ENCODE data around the gene RAB5B. TPM values are rescaled to one million over a fixed set of nuclear protein-coding genes. Genes with fewer than 3 reads are reported as not detected.

RAB5B gene
- total RNA-seq, 1 experiment from 2014 or later, result 44.5 TPM

GRCh38 chr12:55934773-55935172 is 39.1 kb upstream of the RAB5B start:
- ChIA-PET POLR2A (no interaction called here), CTCF (no interaction called here), RAD21 (ENCODE audit: low non-redundant PET in 1 of 2, low total read pairs in 2 of 2, uncharacterized antibody in 2 of 2, unreplicated experiment in 2 of 2) (no interaction called here)
- Histone ChIP-seq H3K27me3 (ENCODE audit: insufficient read depth, low read length) (no peaks in the 10 kb centered on the region), H3K79me2 (ENCODE audit: insufficient read depth, low read length) (no peaks in the 10 kb centered on the region), H3K27ac (ENCODE audit: low read depth, low read length) (no peak overlapping the region), H3K36me3 (ENCODE audit: control insufficient read depth in 1 of 2, insufficient read depth in 2 of 2, low read length in 2 of 2) (no peaks in the 10 kb centered on the region), H3K9me2 (ENCODE audit: insufficient read depth) (no peaks in the 10 kb centered on the region), H3K4me1 (ENCODE audit: control insufficient read depth in 1 of 2, insufficient read depth in 2 of 2, low read length in 2 of 2) (peaks cover 20 to 58% of the 10 kb centered on the region in 2 experiments), H2AFZ (ENCODE audit: low read depth, low read length, poor library complexity, severe bottlenecking) (no peak overlapping the region), H3K4me2 (ENCODE audit: low read length) (no peak overlapping the region), H4K20me1 (ENCODE audit: insufficient read depth) (no peaks in the 10 kb centered on the region), H3K9ac (ENCODE audit: low read length) (no peak overlapping the region), H3K9me3 (ENCODE audit: control insufficient read depth in 1 of 2, insufficient read depth in 1 of 2, low read depth in 1 of 2, low read length in 2 of 2) (no peaks in the 10 kb centered on the region), H3K4me3 (replicated peaks in 1 of 2; ENCODE audit: low read depth in 1 of 2, low read length in 2 of 2) (no peak overlapping the region)
- no peak for ATAC-seq
- TF ChIP-seq EZH2 (IDR thresholded peaks at IDR 0.05) (no peak), POLR2AphosphoS5 (IDR thresholded peaks at IDR 0.05; ENCODE audit: low read depth, low read length) (0 out of 2 replicates have a peak, but pooled peaks have one; percentile 17)
- BruUV-seq (replicated peaks), result no TSS peak
- intact Hi-C loops (cut with micrococcal nuclease), result loop anchor here (5.0 kb wide), 1 partner anchor 108 kb away; the partner anchor contains the start of gene RPS26
- DNase-seq (ENCODE audit: low read depth, low spot score), result no peak

GRCh38 chr12:55935738-55936151 is 38.1 kb upstream of the RAB5B start:
- Histone ChIP-seq H4K20me1 (ENCODE audit: insufficient read depth) (no peaks in the 10 kb centered on the region), H3K27me3 (ENCODE audit: insufficient read depth, low read length) (no peaks in the 10 kb centered on the region), H3K9ac (ENCODE audit: low read length) (no peak overlapping the region), H3K4me3 (replicated peaks in 1 of 2; ENCODE audit: low read depth in 1 of 2, low read length in 2 of 2) (no peak overlapping the region), H3K9me3 (ENCODE audit: control insufficient read depth in 1 of 2, insufficient read depth in 1 of 2, low read depth in 1 of 2, low read length in 2 of 2) (no peaks in the 10 kb centered on the region), H3K9me2 (ENCODE audit: insufficient read depth) (no peaks in the 10 kb centered on the region), H3K36me3 (ENCODE audit: control insufficient read depth in 1 of 2, insufficient read depth in 2 of 2, low read length in 2 of 2) (no peaks in the 10 kb centered on the region), H3K79me2 (ENCODE audit: insufficient read depth, low read length) (no peaks in the 10 kb centered on the region), H3K27ac (ENCODE audit: low read depth, low read length) (no peak overlapping the region), H2AFZ (ENCODE audit: low read depth, low read length, poor library complexity, severe bottlenecking) (no peak overlapping the region), H3K4me1 (ENCODE audit: control insufficient read depth in 1 of 2, insufficient read depth in 2 of 2, low read length in 2 of 2) (peaks cover 17 to 57% of the 10 kb centered on the region in 2 experiments), H3K4me2 (ENCODE audit: low read length) (no peak overlapping the region)
- DNase-seq (ENCODE audit: low read depth, low spot score) (no peak), ATAC-seq (no peak)
- POLR2A ChIA-PET, result interaction anchor here (0.6 kb wide), 1 partner anchor 128 kb away, joined by 4 read pairs; no protein-coding TSS in a partner anchor
- no peak for TF ChIP-seq EZH2phosphoT487 (IDR thresholded peaks at IDR 0.05; ENCODE audit: borderline replicate concordance)
- no peak for TF ChIP-seq ZNF274 (IDR thresholded peaks at IDR 0.05; ENCODE audit: low read depth, low read length)
- intact Hi-C loops (cut with micrococcal nuclease), result no loop called here
- RAD21 ChIA-PET (ENCODE audit: low non-redundant PET in 1 of 2, low total read pairs in 2 of 2, uncharacterized antibody in 2 of 2, unreplicated experiment in 2 of 2), result no interaction called here
- BruUV-seq (replicated peaks), result no TSS peak
- CTCF ChIA-PET, result no interaction called here
